Mesenchymal stem cell (in vitro differentiated cells and primary cell): ENCODE data around the gene MMAB.
"Not testable (repeated sequence)": the region's sequence is repeated elsewhere in the genome, so short reads cannot be mapped to it uniquely, and the experiment has no call there.

Experiments used
- DNase-seq: peaks from one replicate; pipeline ENCODE4 v3.0.0-alpha.2; 2013
- H2AFZ ChIP-seq: one replicate; pipeline ENCODE4 v1.6.1; 2013; ENCODE audit warnings: low read depth, mild to moderate bottlenecking, control low read depth, inconsistent platforms, low read length, moderate library complexity
- H2AK5ac ChIP-seq: 2 replicates; pipeline ENCODE4 v1.6.1; 2013; ENCODE audit warnings: low read length, moderate library complexity, mild to moderate bottlenecking, inconsistent platforms; ENCODE audit not compliant: severe bottlenecking
- H2BK120ac ChIP-seq: one replicate; pipeline ENCODE4 v1.6.1; 2013; ENCODE audit warnings: low read depth, mild to moderate bottlenecking, inconsistent platforms, low read length, moderate library complexity
- H2BK12ac ChIP-seq, 2 experiments: one replicate each; pipeline ENCODE4 v1.6.1; 2013; ENCODE audit warnings: inconsistent platforms in 2 of 2, low read length in 2 of 2, mild to moderate bottlenecking in 2 of 2, moderate library complexity in 2 of 2, control low read depth in 1 of 2
- H2BK15ac ChIP-seq: one replicate; pipeline ENCODE4 v1.6.1; 2013; ENCODE audit warnings: mild to moderate bottlenecking, low read depth, inconsistent platforms; ENCODE audit not compliant: poor library complexity, severe bottlenecking
- H2BK5ac ChIP-seq: 2 replicates; pipeline ENCODE4 v1.6.1; 2013; ENCODE audit warnings: low read depth, mild to moderate bottlenecking, low read length, control low read depth, inconsistent platforms; ENCODE audit not compliant: poor library complexity, severe bottlenecking
- H3K14ac ChIP-seq, 2 experiments: one replicate each; pipeline ENCODE4 v1.6.1; 2013; ENCODE audit warnings: inconsistent platforms in 2 of 2, low read length in 2 of 2, control low read depth in 1 of 2, mild to moderate bottlenecking in 1 of 2, moderate library complexity in 1 of 2
- H3K18ac ChIP-seq, 2 experiments: one replicate each; pipeline ENCODE4 v1.6.1; 2013; ENCODE audit warnings: inconsistent platforms in 2 of 2, low read length in 2 of 2, control low read depth in 1 of 2, low read depth in 1 of 2, mild to moderate bottlenecking in 1 of 2
- H3K23ac ChIP-seq, 2 experiments: one replicate each; pipeline ENCODE4 v1.6.1; 2013; ENCODE audit warnings: inconsistent platforms in 2 of 2, low read length in 2 of 2, mild to moderate bottlenecking in 2 of 2, moderate library complexity in 2 of 2, control low read depth in 1 of 2
- H3K27ac ChIP-seq: 2 replicates; pipeline ENCODE4 v1.5.1; 2013; ENCODE audit warnings: mild to moderate bottlenecking, moderate library complexity, low read length, control low read depth, inconsistent platforms; ENCODE audit not compliant: poor library complexity, severe bottlenecking
- H3K27me3 ChIP-seq, 2 experiments: 2 replicates each; pipeline versions ENCODE4 v1.6.1 to v1.7.0; 2013; ENCODE audit warnings: low read length in 2 of 2, mild to moderate bottlenecking in 2 of 2, moderate library complexity in 2 of 2, control low read depth in 1 of 2, inconsistent platforms in 1 of 2; ENCODE audit not compliant: control insufficient read depth in 1 of 2, insufficient read depth in 1 of 2
- H3K36me3 ChIP-seq, 2 experiments: 2 replicates each; pipeline versions ENCODE4 v1.6.1 to v1.7.0; 2013; ENCODE audit warnings: low read length in 2 of 2, control low read depth in 1 of 2, inconsistent platforms in 1 of 2, low read depth in 1 of 2, mild to moderate bottlenecking in 1 of 2; ENCODE audit not compliant: insufficient read depth in 2 of 2, control insufficient read depth in 1 of 2
- H3K4ac ChIP-seq, 2 experiments: one replicate each; pipeline ENCODE4 v1.6.1; 2013; ENCODE audit warnings: inconsistent platforms in 2 of 2, low read length in 2 of 2, mild to moderate bottlenecking in 2 of 2, moderate library complexity in 2 of 2, control low read depth in 1 of 2, low read depth in 1 of 2
- H3K4me1 ChIP-seq: 2 replicates; pipeline ENCODE4 v1.6.1; 2013; ENCODE audit warnings: low read depth, low read length, control low read depth; ENCODE audit not compliant: control insufficient read depth, insufficient read depth
- H3K4me2 ChIP-seq: 2 replicates; pipeline ENCODE4 v1.6.1; 2013; ENCODE audit warnings: low read length, mild to moderate bottlenecking, inconsistent platforms; ENCODE audit not compliant: poor library complexity, severe bottlenecking
- H3K4me3 ChIP-seq, 2 experiments: 2 replicates each; pipeline versions ENCODE4 v1.5.1 to v1.7.0; 2013; ENCODE audit warnings: low read length in 2 of 2, mild to moderate bottlenecking in 2 of 2, control low read depth in 1 of 2, low read depth in 1 of 2; ENCODE audit not compliant: insufficient read depth in 1 of 2
- H3K79me1 ChIP-seq: replicated peaks from 2 replicates; pipeline ENCODE4 v1.6.1; 2013; ENCODE audit warnings: mild to moderate bottlenecking, control low read depth, low read length, inconsistent platforms; ENCODE audit not compliant: poor library complexity, severe bottlenecking
- H3K9ac ChIP-seq: 2 replicates; pipeline ENCODE4 v1.7.0; 2013; ENCODE audit warnings: mild to moderate bottlenecking, low read length, moderate library complexity
- H3K9me3 ChIP-seq: 2 replicates; pipeline ENCODE4 v1.7.0; 2013; ENCODE audit warnings: mild to moderate bottlenecking, low read length; ENCODE audit not compliant: control insufficient read depth
- H4K8ac ChIP-seq: one replicate; pipeline ENCODE4 v1.6.1; 2013; ENCODE audit warnings: inconsistent platforms, mild to moderate bottlenecking, low read length, moderate library complexity
- H4K91ac ChIP-seq: one replicate; pipeline ENCODE4 v1.6.1; 2013; ENCODE audit warnings: mild to moderate bottlenecking, low read length, inconsistent platforms
- WGBS: methylation state at CpG from one replicate; pipeline ENCODE4 v1.1.7; 2013; ENCODE audit warnings: mixed read lengths; 5-methylcytosine and 5-hydroxymethylcytosine counted together

MMAB gene

GRCh38 chr12:109602132-109602531, 28.8 kb upstream of the MMAB start:
- H2BK5ac ChIP-seq, H2BK12ac ChIP-seq, H3K23ac ChIP-seq, H3K36me3 ChIP-seq, H3K27ac ChIP-seq, H3K18ac ChIP-seq, H4K8ac ChIP-seq, H2BK120ac ChIP-seq, H3K4me2 ChIP-seq, H2AK5ac ChIP-seq, H3K14ac ChIP-seq, H3K4ac ChIP-seq, H3K9ac ChIP-seq, H3K79me1 ChIP-seq, H3K9me3 ChIP-seq, H2AFZ ChIP-seq, H3K4me3 ChIP-seq, DNase-seq, H4K91ac ChIP-seq, H2BK15ac ChIP-seq: not testable (repeated sequence)
- Histone ChIP-seq H3K27me3 (peaks cover 19 to 43% of the 10 kb centered on the region in 2 experiments), H3K4me1 (peaks cover 14% of the 10 kb centered on the region)
- 93% methylated on average over 3 of the region's 5 CpGs for WGBS

- Histone ChIP-seq H2BK12ac (no peak overlapping the region), H2BK15ac (no peak overlapping the region), H2BK120ac (no peak overlapping the region), H3K79me1 (no peaks in the 10 kb centered on the region), H2BK5ac (no peak overlapping the region), H3K4me3 (no peak overlapping the region), H3K18ac (no peak overlapping the region), H4K91ac (no peak overlapping the region), H3K4me2 (no peak overlapping the region), H3K9ac (no peak overlapping the region), H4K8ac (no peak overlapping the region), H3K23ac (no peak overlapping the region), H3K4me1 (peaks cover 11% of the 10 kb centered on the region), H3K27me3 (peaks cover 15 to 37% of the 10 kb centered on the region in 2 experiments), H3K4ac (no peak overlapping the region), H2AK5ac (no peak overlapping the region), H3K27ac (no peak overlapping the region), H3K9me3 (no peaks in the 10 kb centered on the region), H2AFZ (no peak overlapping the region), H3K36me3 (peaks cover 0 to 4% of the 10 kb centered on the region in 2 experiments), H3K14ac (no peak overlapping the region)
- no peak for DNase-seq
- 92% methylated on average over 8 of the region's 8 CpGs for WGBS
These were observed 28.3 kb upstream of the MMAB start for GRCh38 chr12:109601557-109601956.

- H2BK120ac ChIP-seq, result no peak overlapping the region
- H2AFZ ChIP-seq, result no peak overlapping the region
- no peak overlapping the region for H4K8ac ChIP-seq
- no peak overlapping the region for H2AK5ac ChIP-seq
- peaks cover 15 to 32% of the 10 kb centered on the region in 2 experiments for H3K27me3 ChIP-seq
- H4K91ac ChIP-seq, result no peak overlapping the region
- H3K4ac ChIP-seq, result no peak overlapping the region
- no peak overlapping the region for H2BK15ac ChIP-seq
- DNase-seq, result no peak
- H3K4me2 ChIP-seq, result no peak overlapping the region
- no peak overlapping the region for H3K4me3 ChIP-seq
- H3K36me3 ChIP-seq, result peaks cover 0 to 10% of the 10 kb centered on the region in 2 experiments
- no peaks in the 10 kb centered on the region for H3K9me3 ChIP-seq
- H3K23ac ChIP-seq, result no peak overlapping the region
- H2BK12ac ChIP-seq, result no peak overlapping the region
- H3K4me1 ChIP-seq, result peaks cover 9% of the 10 kb centered on the region
- 86% methylated on average over 8 of the region's 8 CpGs for WGBS
- no peak overlapping the region for H3K14ac ChIP-seq
- H3K9ac ChIP-seq, result no peak overlapping the region
- H3K79me1 ChIP-seq, result no peaks in the 10 kb centered on the region
- no peak overlapping the region for H2BK5ac ChIP-seq
- no peak overlapping the region for H3K18ac ChIP-seq
- H3K27ac ChIP-seq, result no peak overlapping the region
These were observed 27.7 kb upstream of the MMAB start for GRCh38 chr12:109600995-109601394.

GRCh38 chr12:109600481-109600880, 27.2 kb upstream of the MMAB start:
- Histone ChIP-seq H2BK15ac (no peak overlapping the region), H3K23ac (no peak overlapping the region), H3K4ac (no peak overlapping the region), H2BK120ac (no peak overlapping the region), H3K14ac (no peak overlapping the region), H3K9ac (no peak overlapping the region), H4K8ac (no peak overlapping the region), H4K91ac (no peak overlapping the region), H3K36me3 (peaks cover under 1 to 13% of the 10 kb centered on the region in 2 experiments), H3K4me3 (no peak overlapping the region), H3K4me1 (peaks cover 9% of the 10 kb centered on the region), H3K9me3 (no peaks in the 10 kb centered on the region), H3K27me3 (peaks cover 11 to 27% of the 10 kb centered on the region in 2 experiments), H3K18ac (no peak overlapping the region), H2BK12ac (no peak overlapping the region), H2BK5ac (no peak overlapping the region), H2AK5ac (no peak overlapping the region), H3K4me2 (no peak overlapping the region), H3K27ac (no peak overlapping the region), H2AFZ (no peak overlapping the region), H3K79me1 (no peaks in the 10 kb centered on the region)
- 99% methylated on average over 2 of the region's 2 CpGs for WGBS
- DNase-seq, result no peak
